Activated T-cell treated with anti-CD3 and anti-CD28 coated beads, Interleukin-2, amount 50 U/mL, for 48 hours (primary cell): ENCODE measurements around the gene ASPHD2.
"Not testable (repeated sequence)": the region's sequence is repeated elsewhere in the genome, so short reads cannot be mapped to it uniquely, and the experiment has no call there.

Experiments
- DNase-seq, 2 experiments: peaks; one replicate each; pipeline ENCODE4 v3.0.0-alpha.2; 2020

The ASPHD2 gene

DNA sequence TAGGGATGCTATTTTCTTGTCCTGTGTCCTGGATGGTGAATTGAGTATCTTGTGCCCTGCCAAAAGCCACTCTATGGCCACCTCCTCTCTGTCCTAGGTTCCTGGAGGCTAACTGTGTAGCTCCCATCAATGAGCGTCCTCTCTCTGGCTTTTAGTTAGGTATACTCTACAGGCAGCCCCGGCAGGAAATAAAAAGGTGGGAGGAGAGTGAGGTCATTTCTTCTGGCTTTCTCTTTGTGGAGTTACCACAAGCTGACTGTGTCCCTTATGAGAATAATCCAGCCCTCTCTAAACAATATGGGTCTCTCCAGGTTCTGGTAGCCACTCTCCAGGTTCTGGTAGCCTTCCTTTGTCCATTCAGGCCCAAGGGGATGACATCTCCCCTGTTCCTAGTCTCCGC is 11.7 kb upstream of the ASPHD2 start:
- no peak for DNase-seq

DNA sequence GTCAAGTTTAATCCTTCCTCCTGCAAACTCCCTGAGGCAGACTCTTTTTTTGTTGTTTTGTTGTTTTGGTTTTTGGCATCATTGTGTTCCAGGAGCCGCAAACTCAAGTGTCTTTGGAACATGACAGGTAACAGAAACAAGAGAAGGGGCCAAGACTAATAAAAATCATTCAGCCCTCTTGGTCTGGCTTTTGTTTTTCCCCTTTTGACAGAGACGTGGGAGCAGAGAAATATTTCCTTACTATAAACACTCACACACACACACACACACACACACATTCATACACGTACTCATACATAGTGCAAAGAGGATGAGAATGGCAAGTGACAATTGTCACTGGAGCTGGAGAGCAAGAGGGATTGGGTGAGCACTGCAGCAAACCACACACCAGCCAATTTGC is 10.4 kb upstream of the ASPHD2 start:
- no peak for DNase-seq

- DNase-seq, result no peak
Measured at GRCh38 chr22:26426924-26427323, 2.1 kb upstream of the ASPHD2 start.

GRCh38 chr22:26429458-26430286 is 612 bp downstream of the ASPHD2 start:
- peak; percentile 29 to 42 for DNase-seq

DNA sequence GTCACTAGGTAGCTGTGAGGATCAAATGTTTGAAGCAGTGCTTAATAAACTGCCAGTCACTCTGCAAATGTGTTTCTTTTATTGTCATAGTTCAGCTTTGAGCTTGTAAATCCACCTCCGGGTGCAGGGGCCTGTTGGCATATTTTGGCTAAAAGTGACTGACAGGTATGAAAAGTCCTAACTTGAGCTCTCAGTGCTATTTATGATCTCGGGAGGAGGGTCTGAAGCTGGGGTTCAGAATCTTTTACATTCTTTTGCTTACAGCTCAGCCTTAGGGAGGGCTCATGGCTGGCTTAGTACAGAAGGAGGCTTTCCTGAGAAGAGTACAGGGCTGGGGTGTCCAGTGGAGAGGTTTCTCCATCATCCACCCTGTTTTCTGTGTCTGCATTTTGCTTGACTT is 1.5 kb downstream of the ASPHD2 start:
- DNase-seq, result peak in 1 of 2 experiments; percentile 35

DNA sequence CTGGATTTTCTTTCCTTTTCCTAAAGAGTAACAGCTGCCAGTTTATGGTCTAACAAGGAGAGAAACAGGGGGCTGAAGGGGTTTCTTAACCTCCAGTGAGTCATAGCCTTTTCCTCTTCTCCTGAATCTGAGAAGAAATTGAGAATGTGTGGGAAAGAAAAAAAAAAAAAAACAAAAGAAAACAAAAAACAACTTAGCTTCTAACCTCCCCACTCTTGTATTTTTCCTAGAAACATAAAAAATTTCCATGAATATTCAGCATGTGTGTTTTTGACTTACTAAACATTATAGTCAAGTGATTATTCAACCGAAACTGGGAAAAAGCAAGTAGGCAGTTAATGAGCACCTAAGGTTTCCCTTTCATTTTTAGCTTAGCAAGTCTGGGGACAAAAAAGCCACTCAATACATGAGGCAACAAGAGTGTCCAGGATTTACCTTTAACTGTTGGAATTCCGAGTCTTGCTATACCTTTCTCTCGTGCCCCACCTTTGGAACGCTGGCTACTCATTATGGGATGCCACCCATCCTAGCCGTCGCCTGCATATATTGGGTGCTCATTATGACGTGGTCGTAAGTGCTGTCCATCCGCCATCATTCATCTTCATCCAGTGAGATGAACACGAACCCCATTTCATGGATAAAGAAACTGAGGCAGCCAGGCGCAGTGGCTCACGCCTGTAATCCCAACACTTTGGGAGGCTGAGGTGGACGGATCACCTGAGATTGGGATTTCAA is 2.4 kb downstream of the ASPHD2 start:
- peak in 1 of 2 experiments; percentile 33 for DNase-seq

DNA sequence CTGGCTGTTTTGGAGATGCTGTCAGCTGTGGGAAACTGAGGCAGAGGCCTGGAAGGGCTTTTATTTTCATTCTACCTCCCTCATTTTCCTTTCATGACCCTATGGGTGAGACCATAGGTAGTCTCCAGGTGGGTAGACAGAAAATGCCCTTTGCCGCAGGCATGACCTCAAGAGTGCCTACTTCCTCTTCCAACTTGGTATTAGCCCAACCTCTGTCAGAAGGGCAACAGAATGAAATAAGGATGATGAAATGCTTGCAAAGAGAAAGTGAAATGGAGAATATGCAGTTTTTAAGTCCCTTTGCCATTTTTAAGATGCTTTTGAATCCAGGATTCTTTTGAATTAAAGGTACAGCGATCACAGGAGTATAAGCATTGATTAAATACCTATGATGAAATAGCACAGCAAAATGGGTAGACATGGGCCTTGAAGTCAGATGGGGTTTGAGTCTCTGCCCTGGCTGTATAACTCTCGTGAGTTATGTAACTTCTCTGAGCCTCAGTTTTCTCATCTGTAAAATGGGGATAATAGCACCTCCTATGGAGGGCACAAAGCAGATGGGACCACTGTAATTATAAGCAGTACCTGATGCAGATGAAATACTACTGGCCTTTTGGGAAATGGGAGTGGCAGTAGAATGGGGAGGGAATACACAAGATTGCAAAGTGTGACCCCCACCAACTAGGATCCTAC is 3.7 kb downstream of the ASPHD2 start:
- no peak for DNase-seq

DNA sequence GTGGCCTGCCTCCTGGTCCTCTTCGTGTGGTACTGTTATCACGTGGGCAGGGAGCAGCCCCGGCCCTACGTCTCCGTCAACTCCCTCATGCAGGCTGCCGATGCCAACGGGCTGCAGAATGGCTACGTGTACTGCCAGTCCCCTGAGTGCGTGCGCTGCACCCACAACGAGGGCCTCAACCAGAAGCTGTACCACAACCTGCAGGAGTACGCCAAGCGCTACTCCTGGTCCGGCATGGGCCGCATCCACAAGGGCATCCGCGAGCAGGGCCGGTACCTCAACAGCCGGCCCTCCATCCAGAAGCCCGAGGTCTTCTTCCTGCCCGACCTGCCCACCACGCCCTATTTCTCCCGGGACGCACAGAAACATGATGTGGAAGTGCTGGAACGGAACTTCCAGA is 4.7 kb downstream of the ASPHD2 start:
- no peak for DNase-seq

GRCh38 chr22:26435327-26436093 is 6.5 kb downstream of the ASPHD2 start:
- DNase-seq, result no peak

GRCh38 chr22:26436903-26437515 is 7.9 kb downstream of the ASPHD2 start:
- no peak for DNase-seq

DNA sequence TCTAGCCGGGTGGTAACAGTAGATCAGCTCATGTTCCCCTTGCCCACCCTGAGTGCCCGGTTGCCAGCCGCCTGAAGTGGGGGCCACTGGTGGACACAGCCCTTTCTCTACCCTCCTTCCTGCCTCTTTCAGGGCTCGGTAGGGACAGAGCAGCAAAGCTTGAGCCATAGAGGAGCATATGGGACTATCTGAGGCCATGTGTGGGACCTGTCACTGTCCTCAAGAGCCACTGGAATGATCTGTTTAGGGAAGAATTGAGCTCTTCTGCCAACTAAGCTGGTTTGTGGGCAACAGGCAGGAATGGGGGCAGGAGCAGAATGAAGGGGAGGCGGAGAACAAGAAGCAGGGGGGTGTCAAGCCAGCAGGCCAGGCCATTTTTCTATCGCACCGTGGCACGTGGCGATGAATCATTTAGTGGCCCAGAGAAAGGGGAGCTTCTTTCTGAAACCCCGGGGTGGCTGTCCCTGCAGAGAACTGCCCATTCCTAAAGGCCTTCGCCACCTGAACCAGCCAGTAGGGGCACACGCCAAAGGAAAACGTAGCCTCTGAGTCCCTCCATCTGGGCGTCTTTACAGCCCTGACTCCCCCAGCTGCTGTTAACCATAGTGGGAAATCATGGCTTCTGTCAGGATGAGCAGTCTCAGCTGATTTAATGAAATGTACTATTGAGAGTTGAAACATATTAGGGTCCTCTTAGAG is 8.8 kb downstream of the ASPHD2 start:
- no peak for DNase-seq

GRCh38 chr22:26438776-26439175 is 9.7 kb downstream of the ASPHD2 start:
- DNase-seq, result not testable (repeated sequence)

DNA sequence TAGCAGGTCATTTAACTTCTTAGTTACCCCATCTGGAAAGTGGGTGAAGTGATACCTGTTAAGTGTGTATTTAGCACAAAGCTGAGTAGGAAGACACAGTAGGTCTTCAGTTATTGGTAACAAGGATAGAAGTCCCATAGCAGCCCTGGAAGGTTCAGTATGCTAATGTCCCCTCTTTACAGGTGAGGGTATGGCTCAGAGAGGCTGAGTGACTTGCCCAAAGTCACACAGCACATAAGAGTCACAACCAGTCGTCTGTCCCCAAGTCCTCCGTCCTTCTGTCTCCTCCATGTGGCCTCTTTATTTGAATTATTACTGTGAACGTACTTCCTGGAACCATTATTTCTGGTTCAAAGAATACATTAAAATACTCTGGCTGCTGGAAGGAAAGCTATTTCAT is 10.5 kb downstream of the ASPHD2 start:
- DNase-seq, result no peak

DNA sequence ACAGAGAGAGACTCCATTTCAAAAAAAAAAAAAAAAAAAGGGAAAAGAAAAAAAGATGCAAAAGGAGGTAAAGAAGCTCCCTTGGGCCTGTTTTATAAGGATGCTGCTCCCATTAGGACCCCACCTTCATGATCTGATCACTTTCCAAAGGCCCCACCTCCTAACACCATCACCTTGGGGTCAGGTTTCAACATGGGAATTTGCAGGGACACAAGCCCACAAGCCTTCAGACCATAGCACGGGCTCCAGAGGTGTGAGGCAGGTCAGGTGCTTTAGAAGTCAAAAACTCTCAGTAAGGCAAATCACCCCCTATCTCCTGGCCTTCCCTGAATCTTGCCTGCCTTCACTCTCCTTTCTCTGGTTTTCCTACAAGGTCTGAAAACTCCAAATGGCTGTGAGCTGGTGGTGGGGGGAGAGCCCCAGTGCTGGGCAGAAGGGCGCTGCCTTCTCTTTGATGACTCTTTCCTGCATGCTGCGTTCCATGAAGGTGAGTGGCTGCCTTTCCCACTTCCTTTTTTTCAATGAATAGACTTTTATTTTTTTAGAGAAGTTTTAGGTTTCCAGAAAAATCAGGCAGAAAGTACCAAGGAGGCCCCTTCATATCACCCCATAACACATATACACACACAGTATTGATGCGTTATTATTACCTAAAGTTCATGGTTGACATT is 13.2 kb downstream of the ASPHD2 start:
- no peak for DNase-seq

DNA sequence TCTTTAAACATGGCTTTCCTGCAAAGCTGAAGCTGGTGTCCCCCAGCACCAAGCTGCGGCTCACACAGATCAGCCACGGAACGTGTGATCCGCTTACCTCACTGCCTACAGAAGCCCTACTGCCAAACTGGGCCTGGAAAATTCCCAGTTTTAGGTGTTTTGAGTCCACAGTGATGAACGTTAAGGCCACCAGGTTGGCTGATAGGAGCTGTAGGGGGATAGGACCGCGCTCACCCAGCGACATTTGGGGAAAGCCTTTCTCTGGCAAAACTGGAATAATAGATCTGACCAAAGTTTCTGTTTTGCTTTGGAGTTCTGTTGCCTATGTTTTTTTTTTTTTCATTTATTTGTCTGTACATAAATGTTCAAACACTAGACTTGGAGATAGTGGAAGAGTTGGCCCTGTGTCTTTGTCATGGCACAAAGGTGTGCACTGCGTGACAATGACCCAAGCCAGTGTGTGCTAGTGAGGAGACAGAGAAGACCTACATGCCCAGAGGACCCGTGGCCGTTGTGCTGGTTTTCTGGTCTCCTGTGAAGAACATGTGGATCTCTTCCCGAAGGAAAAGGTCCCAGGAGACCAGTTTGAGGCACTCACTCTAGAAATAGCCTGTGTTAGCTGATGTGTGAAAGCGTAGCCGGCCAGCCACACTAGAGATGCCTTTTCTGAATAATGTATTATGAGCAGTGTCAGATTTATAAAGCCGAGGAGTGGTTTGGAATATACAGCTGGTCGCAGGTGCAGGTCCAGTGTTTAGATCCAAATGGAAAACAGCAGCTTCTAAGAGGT is 15.0 kb downstream of the ASPHD2 start:
- DNase-seq, result no peak

DNA sequence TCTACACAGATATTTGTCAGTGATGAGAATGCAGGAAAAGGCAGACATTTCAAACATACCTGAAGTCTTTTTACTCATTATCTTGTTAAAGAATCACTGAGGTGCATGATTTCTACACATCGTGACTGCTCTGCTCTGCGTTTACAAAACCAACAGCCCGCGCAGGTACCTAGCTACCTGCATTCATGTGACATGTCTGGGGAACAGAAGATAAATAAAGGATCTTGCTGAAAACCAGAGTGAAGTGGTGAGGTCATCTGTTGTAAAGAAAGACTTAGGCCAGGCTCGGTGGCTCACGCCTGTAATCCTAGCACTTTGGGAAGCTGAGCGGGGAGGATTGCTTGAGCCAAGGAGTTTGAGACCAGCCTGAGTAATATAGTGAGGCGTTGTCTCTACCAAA is 15.7 kb downstream of the ASPHD2 start:
- no peak for DNase-seq

GRCh38 chr22:26445577-26446275 is 16.7 kb downstream of the ASPHD2 start:
- no peak for DNase-seq

DNA sequence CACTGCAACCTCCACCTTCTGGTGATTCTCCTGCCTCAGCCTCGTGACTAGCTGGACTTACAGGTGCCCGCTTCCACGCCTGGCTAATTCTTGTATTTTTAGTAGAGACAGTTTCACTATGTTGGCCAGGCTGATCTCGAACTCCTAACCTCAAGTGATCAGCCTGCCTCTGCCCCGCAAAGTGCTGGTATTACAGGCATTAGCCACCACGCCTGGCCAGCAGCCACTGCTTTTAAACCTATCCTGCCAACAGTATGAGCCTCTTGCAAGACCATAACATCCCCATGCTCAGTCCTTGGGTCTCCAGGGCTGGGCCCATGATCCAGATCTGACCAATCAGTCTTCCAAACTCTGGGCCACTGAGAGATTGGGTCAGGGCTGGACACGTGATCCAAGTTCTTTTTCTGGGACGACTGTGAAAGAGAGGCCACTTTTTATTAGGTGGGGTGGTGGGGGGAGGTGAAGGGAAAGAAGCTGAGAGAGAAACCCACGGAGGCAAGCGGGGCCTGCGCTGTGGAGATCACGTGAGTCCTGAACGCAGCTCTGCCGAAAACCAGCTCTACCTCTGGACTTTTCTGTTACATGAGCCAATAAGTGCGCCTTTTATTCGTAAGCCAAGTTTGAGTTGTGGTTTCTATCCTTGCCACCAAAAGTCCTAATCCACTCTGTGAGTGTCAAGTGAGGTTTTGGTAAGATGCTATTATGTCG is 17.9 kb downstream of the ASPHD2 start:
- DNase-seq, result no peak
